IMR-90 (cell line): ENCODE measurements around the gene CPT1A. TPM values are rescaled to one million over a fixed set of nuclear protein-coding genes. Genes with fewer than 3 reads are reported as not detected.

Source experiments
- ATAC-seq: fragments of 200-7000 bp; cut with Tn5 transposase; 2 replicates; pipeline ENCODE4 v1.9.1; 2020; ENCODE audit warnings: low read depth, mild to moderate bottlenecking, moderate library complexity
- BruUV-seq: library from RNA; stranded (reverse); fragments of 400-500 nt; replicated peaks from 2 replicates; lab custom pipeline; 2021; lab: Mats Ljungman, UMichigan
- CTCF ChIA-PET: fragments of 300-600 bp; formaldehyde crosslinking; extraction: SDS; loops from one replicate; lab custom pipeline; 2021; ENCODE audit warnings: antibody characterized with exemption; lab: Yijun Ruan, JAX
- POLR2A ChIA-PET: fragments of 300-600 bp; sonication (Branson Sonifier 250); formaldehyde crosslinking; loops from one replicate; lab custom pipeline; 2022; ENCODE audit warnings: antibody characterized with exemption; ENCODE audit not compliant: unreplicated experiment; lab: Charles Lee
- DNase-seq: peaks from one replicate; pipeline ENCODE4 v3.0.0; 2013
- H2AFZ ChIP-seq: replicated peaks from 2 replicates; pipeline ENCODE3; 2013; ENCODE audit warnings: low read length, mild to moderate bottlenecking; ENCODE audit not compliant: poor library complexity
- H2AK5ac ChIP-seq: 2 replicates; pipeline ENCODE4 v1.6.1; 2013; ENCODE audit warnings: low read depth, low read length, inconsistent platforms
- H2AK9ac ChIP-seq: replicated peaks from 2 replicates; pipeline ENCODE3; 2013; ENCODE audit warnings: mild to moderate bottlenecking, low read depth, low read length, moderate library complexity; ENCODE audit not compliant: poor library complexity
- H2BK120ac ChIP-seq: 2 replicates; pipeline ENCODE4 v1.6.1; 2013; ENCODE audit warnings: low read depth, low read length, inconsistent platforms
- H2BK15ac ChIP-seq: 3 replicates; pipeline ENCODE4 v1.6.1; 2013; ENCODE audit warnings: low read depth, low read length, inconsistent platforms
- H2BK20ac ChIP-seq: 2 replicates; pipeline ENCODE4 v1.6.1; 2013; ENCODE audit warnings: low read depth, mild to moderate bottlenecking, inconsistent platforms, low read length, moderate library complexity
- H2BK5ac ChIP-seq: 2 replicates; pipeline ENCODE4 v1.6.1; 2013; ENCODE audit warnings: mild to moderate bottlenecking, low read depth, low read length, inconsistent platforms; ENCODE audit not compliant: poor library complexity, severe bottlenecking
- H3K14ac ChIP-seq: replicated peaks from 2 replicates; pipeline ENCODE4 v1.6.1; 2013; ENCODE audit warnings: low read depth, low read length, inconsistent platforms
- H3K18ac ChIP-seq: 2 replicates; pipeline ENCODE4 v1.6.1; 2013; ENCODE audit warnings: low read depth, low read length, control low read depth
- H3K23ac ChIP-seq: 2 replicates; pipeline ENCODE4 v1.6.1; 2013; ENCODE audit warnings: low read depth, low read length, inconsistent platforms
- H3K27ac ChIP-seq: 2 replicates; pipeline ENCODE4 v1.5.1; 2013; ENCODE audit warnings: mild to moderate bottlenecking, control low read depth, low read length; ENCODE audit not compliant: insufficient read depth
- H3K27me3 ChIP-seq: 2 replicates; pipeline ENCODE4 v1.6.1; 2013; ENCODE audit warnings: low read length; ENCODE audit not compliant: control insufficient read depth, insufficient read depth
- H3K36me3 ChIP-seq: 2 replicates; pipeline ENCODE4 v1.6.1; 2013; ENCODE audit warnings: low read length, mixed read lengths; ENCODE audit not compliant: control insufficient read depth, insufficient read depth
- H3K4ac ChIP-seq: 2 replicates; pipeline ENCODE4 v1.6.1; 2013; ENCODE audit warnings: low read depth, low read length, inconsistent platforms
- H3K4me1 ChIP-seq: 2 replicates; pipeline ENCODE4 v1.6.1; 2013; ENCODE audit warnings: low read length, mixed read lengths; ENCODE audit not compliant: control insufficient read depth, insufficient read depth
- H3K4me2 ChIP-seq: 2 replicates; pipeline ENCODE4 v1.6.1; 2013; ENCODE audit warnings: low read depth, mild to moderate bottlenecking, control low read depth, low read length, moderate library complexity
- H3K4me3 ChIP-seq: 2 replicates; pipeline ENCODE4 v1.5.1; 2013; ENCODE audit warnings: low read depth, mild to moderate bottlenecking, control low read depth, low read length, moderate library complexity; ENCODE audit not compliant: insufficient read depth
- H3K56ac ChIP-seq: 2 replicates; pipeline ENCODE4 v1.6.1; 2013; ENCODE audit warnings: low read length, inconsistent platforms; ENCODE audit not compliant: insufficient read depth; ENCODE audit errors: extremely low read depth
- H3K79me1 ChIP-seq, 2 experiments: 2 replicates each; pipeline ENCODE4 v1.6.1; 2013; ENCODE audit warnings: low read length in 2 of 2, inconsistent platforms in 1 of 2, low read depth in 1 of 2
- H3K9ac ChIP-seq: 2 replicates; pipeline ENCODE4 v1.6.1; 2013; ENCODE audit warnings: low read depth, low read length, control low read depth
- H3K9me1 ChIP-seq: 2 replicates; pipeline ENCODE4 v1.6.1; 2013; ENCODE audit warnings: low read length, inconsistent platforms; ENCODE audit not compliant: insufficient read depth
- H3K9me3 ChIP-seq: 2 replicates; pipeline ENCODE4 v1.6.1; 2013; ENCODE audit warnings: low read length; ENCODE audit not compliant: control insufficient read depth, insufficient read depth
- H4K20me1 ChIP-seq: 2 replicates; pipeline ENCODE4 v1.6.1; 2013; ENCODE audit warnings: low read length, inconsistent platforms; ENCODE audit not compliant: insufficient read depth
- H4K5ac ChIP-seq: 2 replicates; pipeline ENCODE4 v1.6.1; 2013; ENCODE audit warnings: mild to moderate bottlenecking, low read depth, low read length, control low read depth
- H4K8ac ChIP-seq, 2 experiments: 2 replicates each; pipeline ENCODE4 v1.6.1; 2013; ENCODE audit warnings: low read depth in 2 of 2, low read length in 2 of 2, control low read depth in 1 of 2, inconsistent platforms in 1 of 2
- H4K91ac ChIP-seq: 2 replicates; pipeline ENCODE4 v1.6.1; 2013; ENCODE audit warnings: low read depth, low read length, inconsistent platforms; ENCODE audit not compliant: insufficient read depth
- BHLHE40 ChIP-seq: fragments of 150-350 bp; IDR thresholded peaks from 2 replicates; pipeline ENCODE4 v1.6.1; 2016; ENCODE audit warnings: mild to moderate bottlenecking, low read depth, low read length
- CEBPB ChIP-seq: IDR thresholded peaks from 2 replicates; pipeline ENCODE4 v1.6.1; 2012; ENCODE audit warnings: low read depth, low read length, improper control_type of control experiment
- CHD1 ChIP-seq: IDR thresholded peaks from 2 replicates; pipeline ENCODE4 v1.6.1; 2012; ENCODE audit warnings: low read depth, low read length, improper control_type of control experiment
- CTCF ChIP-seq: conservative IDR thresholded peaks from 2 replicates; pipeline ENCODE4 v1.5.1; 2012; ENCODE audit warnings: mild to moderate bottlenecking, low read depth, low read length, improper control_type of control experiment
- ELK1 ChIP-seq: fragments of 150-350 bp; IDR thresholded peaks from 2 replicates; pipeline ENCODE4 v1.6.1; 2016; ENCODE audit warnings: low read depth, mild to moderate bottlenecking, low read length, moderate library complexity, borderline replicate concordance
- FOS ChIP-seq: fragments of 150-350 bp; IDR thresholded peaks from 2 replicates; pipeline ENCODE4 v1.6.1; 2016; ENCODE audit warnings: low read depth, low read length
- MAFK ChIP-seq: IDR thresholded peaks from 2 replicates; pipeline ENCODE4 v1.6.1; 2012; ENCODE audit warnings: low read depth, low read length, improper control_type of control experiment
- MAZ ChIP-seq: IDR thresholded peaks from 2 replicates; pipeline ENCODE4 v1.6.1; 2012; ENCODE audit warnings: low read depth, mild to moderate bottlenecking, low read length, improper control_type of control experiment, moderate library complexity, borderline replicate concordance
- MXI1 ChIP-seq: IDR thresholded peaks from 2 replicates; pipeline ENCODE4 v1.6.1; 2012; ENCODE audit warnings: low read depth, mild to moderate bottlenecking, low read length, moderate library complexity, borderline replicate concordance
- NFE2L2 ChIP-seq: fragments of 150-350 bp; IDR thresholded peaks from 2 replicates; pipeline ENCODE4 v1.6.1; 2016; ENCODE audit warnings: low read depth, mild to moderate bottlenecking, low read length
- POLR2A ChIP-seq: IDR thresholded peaks from 2 replicates; pipeline ENCODE4 v1.6.1; 2012; ENCODE audit warnings: mild to moderate bottlenecking, low read depth, low read length
- RAD21 ChIP-seq: IDR thresholded peaks from 2 replicates; pipeline ENCODE4 v1.6.1; 2012; ENCODE audit warnings: low read length, improper control_type of control experiment
- RCOR1 ChIP-seq: IDR thresholded peaks from 2 replicates; pipeline ENCODE4 v1.6.1; 2012; ENCODE audit warnings: mild to moderate bottlenecking, low read length, improper control_type of control experiment; ENCODE audit not compliant: insufficient replicate concordance
- RFX5 ChIP-seq: IDR thresholded peaks from 2 replicates; pipeline ENCODE4 v1.8.0; 2012; ENCODE audit warnings: low read depth, mild to moderate bottlenecking, low read length, moderate library complexity
- SMC3 ChIP-seq: fragments of 150-350 bp; IDR thresholded peaks from 2 replicates; pipeline ENCODE4 v1.6.1; 2016; ENCODE audit warnings: low read depth, mild to moderate bottlenecking, antibody characterized with exemption, low read length, moderate library complexity
- USF2 ChIP-seq: fragments of 150-350 bp; IDR thresholded peaks from 2 replicates; pipeline ENCODE4 v1.6.1; 2017; ENCODE audit warnings: mild to moderate bottlenecking, antibody characterized with exemption, low read length, low read depth
- WGBS, 2 experiments: methylation state at CpG; one replicate each; pipeline versions ENCODE4 v1.1.5 to v1.1.7; 2013; ENCODE audit warnings: missing lambda C conversion rate in 2 of 2; ENCODE audit not compliant: insufficient read length in 1 of 2; ENCODE audit errors: extremely low coverage in 2 of 2; 5-methylcytosine and 5-hydroxymethylcytosine counted together
- dilution Hi-C: fragments of 300-500 bp; cut with HindIII; formaldehyde crosslinking; loops from one replicate; pipeline ENCODE4 v1.14.3; 2018; ENCODE audit warnings: low sequenced_read_pairs; ENCODE audit not compliant: unreplicated experiment
- in situ Hi-C: fragments of 300-500 bp; cut with MboI; formaldehyde crosslinking; loops from 3 replicates; pipeline ENCODE4 v1.14.3; 2019; ENCODE audit warnings: low sequenced_read_pairs, inconsistent platforms, mixed read lengths
- intact Hi-C: fragments of 100-400 bp; cut with micrococcal nuclease; formaldehyde crosslinking; loops from 2 replicates; pipeline ENCODE4 v1.10.0; 2022
- polyA plus RNA-seq, 3 experiments: library from polyadenylated mRNA; depleted of rRNA; stranded (reverse); fragments of >200 nt; gene quantifications; 2 replicates each; pipeline ENCODE4 v1.2.3, GENCODE V29; 2012; ENCODE audit warnings: low replicate concordance in 1 of 3
- total RNA-seq: library from RNA; depleted of rRNA; stranded (reverse); fragments of >200 nt; gene quantifications from 2 replicates; pipeline ENCODE4 v1.2.3, GENCODE V29; 2012

The CPT1A gene
- total and polyA plus RNA-seq, 2 of the 4 experiments (the other 2 are of a cell fraction) = 15.4 to 21.3 TPM

- H2BK5ac ChIP-seq = no peak overlapping the region
- ChIA-PET POLR2A (no interaction called here), CTCF (interaction anchor here (0.7 kb wide), 1 partner anchor 21 kb away, joined by 3 read pairs; no protein-coding TSS in a partner anchor)
- H3K4me3 ChIP-seq = no peak overlapping the region
- intact Hi-C loops (no loop called here), in situ Hi-C loops (no loop called here), dilution Hi-C loops (no loop called here)
- no peaks in the 10 kb centered on the region; the same call in 1 of the 2 replicates for H3K4me1 ChIP-seq
- H2BK20ac ChIP-seq = no peak overlapping the region
- H2BK120ac ChIP-seq = no peak overlapping the region
- H3K36me3 ChIP-seq = no peaks in the 10 kb centered on the region
- TF ChIP-seq RCOR1 (no peak), FOS (no peak), CEBPB (no peak), MAZ (no peak), RAD21 (no peak), CHD1 (no peak), ELK1 (no peak), NFE2L2 (no peak), SMC3 (no peak), POLR2A (no peak), RFX5 (no peak), MXI1 (no peak), CTCF (no peak), MAFK (no peak), BHLHE40 (no peak), USF2 (no peak)
- H3K79me1 ChIP-seq = no peaks in the 10 kb centered on the region
- no peak overlapping the region for H2BK15ac ChIP-seq
- no peak overlapping the region for H4K8ac ChIP-seq
- 90% methylated on average over 1 of the region's 6 CpGs; no CpG with 5 or more reads in 1 of the 2 experiments for WGBS, 2 experiments
- no peaks in the 10 kb centered on the region for H4K20me1 ChIP-seq
- peaks cover 6% of the 10 kb centered on the region for H3K9me3 ChIP-seq
- DNase-seq = no peak
- no peak overlapping the region for H3K27ac ChIP-seq
- no peak overlapping the region for H3K14ac ChIP-seq
- no peak overlapping the region for H2AFZ ChIP-seq
- no peak overlapping the region for H2AK5ac ChIP-seq
- no peak overlapping the region for H4K91ac ChIP-seq
- no peak for ATAC-seq
- no peak overlapping the region for H4K5ac ChIP-seq
- H3K4me2 ChIP-seq = no peak overlapping the region
- no peak overlapping the region for H3K4ac ChIP-seq
- peaks cover 5% of the 10 kb centered on the region for H3K27me3 ChIP-seq
- no peak overlapping the region for H3K56ac ChIP-seq
- no peak overlapping the region for H3K9ac ChIP-seq
- no peaks in the 10 kb centered on the region for H3K9me1 ChIP-seq
- H3K23ac ChIP-seq = no peak overlapping the region
- H3K18ac ChIP-seq = no peak overlapping the region
- no peak overlapping the region for H2AK9ac ChIP-seq
- no TSS peak for BruUV-seq
Measured at GRCh38 chr11:68862421-68862820, 20.7 kb upstream of the CPT1A start.
